RWPE2 (cell line): ENCODE results near the gene PTPRD.

Source experiments
- ATAC-seq: fragments of 200-7000 bp; cut with Tn5 transposase; 3 replicates; pipeline ENCODE4 v1.9.1; 2021; ENCODE audit warnings: low read depth
- DNase-seq: peaks from one replicate; pipeline ENCODE4 v3.0.0-alpha.2; 2020; ENCODE audit warnings: low spot score
- H3K27ac ChIP-seq: fragments of 450-650 bp; 2 replicates; pipeline ENCODE4 v1.5.1; 2017; ENCODE audit warnings: mild to moderate bottlenecking; ENCODE audit not compliant: poor library complexity, severe bottlenecking
- H3K27me3 ChIP-seq: fragments of 250-450 bp; sonication (Bioruptor Pico); 2 replicates; pipeline ENCODE4 v1.5.1; 2021; ENCODE audit warnings: mild to moderate bottlenecking, moderate library complexity; ENCODE audit not compliant: insufficient read depth, poor library complexity, severe bottlenecking
- H3K36me3 ChIP-seq: fragments of 250-450 bp; sonication (Bioruptor Pico); 2 replicates; pipeline ENCODE4 v1.5.1; 2020; ENCODE audit warnings: low read depth, mild to moderate bottlenecking, moderate library complexity
- H3K4me1 ChIP-seq: fragments of 250-450 bp; sonication (Bioruptor Pico); 2 replicates; pipeline ENCODE4 v1.5.1; 2021; ENCODE audit warnings: mild to moderate bottlenecking, moderate library complexity; ENCODE audit not compliant: insufficient read depth, poor library complexity, severe bottlenecking
- H3K4me3 ChIP-seq: fragments of 250-450 bp; sonication (Bioruptor Pico); 2 replicates; pipeline ENCODE4 v1.5.1; 2021; ENCODE audit warnings: mild to moderate bottlenecking, moderate library complexity; ENCODE audit not compliant: severe bottlenecking
- H3K9me3 ChIP-seq: fragments of 250-450 bp; sonication (Bioruptor Pico); 2 replicates; pipeline ENCODE4 v1.5.1; 2021; ENCODE audit warnings: mild to moderate bottlenecking, moderate library complexity; ENCODE audit not compliant: severe bottlenecking
- CTCF ChIP-seq: fragments of 450-650 bp; IDR thresholded peaks from one replicate; pipeline ENCODE4 v1.5.1; 2017; ENCODE audit warnings: mild to moderate bottlenecking, moderate library complexity; ENCODE audit not compliant: poor library complexity, severe bottlenecking

The PTPRD gene

GRCh38 chr9:10447036-10447435 lies 165.8 kb downstream of the PTPRD start:
- H3K9me3 ChIP-seq: no peaks in the 10 kb centered on the region
- ATAC-seq (no peak), DNase-seq (no peak)
- no peaks in the 10 kb centered on the region for H3K36me3 ChIP-seq
- no peak overlapping the region for H3K4me3 ChIP-seq
- TF ChIP-seq CTCF: no peak
- no peak overlapping the region for H3K27ac ChIP-seq
- no peaks in the 10 kb centered on the region for H3K4me1 ChIP-seq
- H3K27me3 ChIP-seq: no peaks in the 10 kb centered on the region

GRCh38 chr9:10443868-10444204 lies 169.0 kb downstream of the PTPRD start:
- no peak for TF ChIP-seq CTCF
- H3K36me3 ChIP-seq: no peaks in the 10 kb centered on the region
- no peaks in the 10 kb centered on the region for H3K27me3 ChIP-seq
- H3K4me3 ChIP-seq: no peak overlapping the region
- no peaks in the 10 kb centered on the region for H3K9me3 ChIP-seq
- H3K4me1 ChIP-seq: no peaks in the 10 kb centered on the region
- no peak overlapping the region for H3K27ac ChIP-seq
- DNase-seq (no peak), ATAC-seq (no peak)

GRCh38 chr9:10443181-10443867 lies 169.5 kb downstream of the PTPRD start:
- H3K27me3 ChIP-seq: no peaks in the 10 kb centered on the region
- H3K36me3 ChIP-seq: no peaks in the 10 kb centered on the region
- TF ChIP-seq CTCF: no peak
- ATAC-seq: no peak
- no peaks in the 10 kb centered on the region for H3K9me3 ChIP-seq
- H3K4me1 ChIP-seq: no peaks in the 10 kb centered on the region
- no peak overlapping the region for H3K27ac ChIP-seq
- H3K4me3 ChIP-seq: no peak overlapping the region
- no peak for DNase-seq

GRCh38 chr9:10438955-10439354 lies 173.8 kb downstream of the PTPRD start:
- ATAC-seq (no peak), DNase-seq (no peak)
- no peaks in the 10 kb centered on the region for H3K36me3 ChIP-seq
- no peak for TF ChIP-seq CTCF
- H3K4me3 ChIP-seq: no peak overlapping the region
- H3K9me3 ChIP-seq: no peaks in the 10 kb centered on the region
- H3K27ac ChIP-seq: no peak overlapping the region
- no peaks in the 10 kb centered on the region for H3K27me3 ChIP-seq
- no peaks in the 10 kb centered on the region for H3K4me1 ChIP-seq

- Histone ChIP-seq H3K4me1 (no peaks in the 10 kb centered on the region), H3K9me3 (no peaks in the 10 kb centered on the region), H3K4me3 (no peak overlapping the region), H3K27me3 (no peaks in the 10 kb centered on the region), H3K36me3 (no peaks in the 10 kb centered on the region), H3K27ac (no peak overlapping the region)
- no peak for ATAC-seq
- no peak for DNase-seq
- no peak for TF ChIP-seq CTCF
These were observed 176.0 kb downstream of the PTPRD start for GRCh38 chr9:10436756-10437155.
